PFSK-1 (cell line): Measurements from ENCODE around the gene DAB2IP.

Experiments used
- POLR2AphosphoS5 ChIP-seq: IDR thresholded peaks from 2 replicates; pipeline ENCODE4 v1.6.1; 2012; ENCODE audit warnings: low read depth, mild to moderate bottlenecking, control low read depth, low read length, moderate library complexity
- SIN3A ChIP-seq: IDR thresholded peaks from 2 replicates; pipeline ENCODE4 v1.6.1; 2012; ENCODE audit warnings: mild to moderate bottlenecking, low read length, moderate library complexity, borderline replicate concordance; ENCODE audit not compliant: insufficient read depth
- TAF1 ChIP-seq: IDR thresholded peaks from 2 replicates; pipeline ENCODE4 v1.6.1; 2012; ENCODE audit warnings: low read length, control low read depth, borderline replicate concordance; ENCODE audit not compliant: insufficient read depth
- TF ChIP-seq, protein P1 (sequence below), 2 experiments: IDR thresholded peaks; 2 replicates each; pipeline versions ENCODE4 v1.6.1 to v1.8.0; 2011 to 2012; ENCODE audit warnings: low read depth in 2 of 2, low read length in 2 of 2, control low read depth in 1 of 2, inconsistent platforms in 1 of 2, mild to moderate bottlenecking in 1 of 2, moderate library complexity in 1 of 2; ENCODE audit not compliant: insufficient read depth in 1 of 2

DNA sequence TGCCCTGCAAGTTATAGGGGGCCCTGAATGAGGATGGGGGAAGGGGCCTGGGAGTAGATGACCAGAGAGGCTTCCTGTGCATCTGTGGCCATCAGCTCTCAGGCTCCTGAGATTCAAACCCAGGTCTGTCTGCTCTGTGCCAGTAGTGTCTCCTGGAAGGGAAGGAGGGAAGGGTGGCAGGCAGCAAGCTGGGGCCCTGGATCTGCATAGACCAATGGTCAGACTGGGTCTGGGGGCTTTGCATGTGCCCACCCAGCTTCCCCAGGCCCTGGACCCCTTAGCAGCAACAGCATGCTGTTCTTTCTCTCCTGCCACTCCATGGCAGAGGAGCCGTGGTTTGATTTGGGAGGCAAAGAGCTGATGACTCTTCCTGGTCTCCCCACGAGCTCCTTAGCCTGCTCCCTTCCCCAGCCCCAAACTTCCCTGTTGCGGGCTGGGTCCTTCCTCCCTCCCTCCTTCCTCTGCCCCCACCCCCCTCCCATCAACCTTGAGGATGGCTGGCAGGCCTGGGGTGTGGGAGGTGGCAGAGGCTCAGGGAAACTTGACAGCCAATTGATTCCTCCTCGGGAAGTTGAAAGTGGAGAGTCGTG, 31.6 kb downstream of the DAB2IP start:
- TF ChIP-seq POLR2AphosphoS5 (no peak), TAF1 (no peak), SIN3A (no peak)
- TF ChIP-seq, protein P1, sequence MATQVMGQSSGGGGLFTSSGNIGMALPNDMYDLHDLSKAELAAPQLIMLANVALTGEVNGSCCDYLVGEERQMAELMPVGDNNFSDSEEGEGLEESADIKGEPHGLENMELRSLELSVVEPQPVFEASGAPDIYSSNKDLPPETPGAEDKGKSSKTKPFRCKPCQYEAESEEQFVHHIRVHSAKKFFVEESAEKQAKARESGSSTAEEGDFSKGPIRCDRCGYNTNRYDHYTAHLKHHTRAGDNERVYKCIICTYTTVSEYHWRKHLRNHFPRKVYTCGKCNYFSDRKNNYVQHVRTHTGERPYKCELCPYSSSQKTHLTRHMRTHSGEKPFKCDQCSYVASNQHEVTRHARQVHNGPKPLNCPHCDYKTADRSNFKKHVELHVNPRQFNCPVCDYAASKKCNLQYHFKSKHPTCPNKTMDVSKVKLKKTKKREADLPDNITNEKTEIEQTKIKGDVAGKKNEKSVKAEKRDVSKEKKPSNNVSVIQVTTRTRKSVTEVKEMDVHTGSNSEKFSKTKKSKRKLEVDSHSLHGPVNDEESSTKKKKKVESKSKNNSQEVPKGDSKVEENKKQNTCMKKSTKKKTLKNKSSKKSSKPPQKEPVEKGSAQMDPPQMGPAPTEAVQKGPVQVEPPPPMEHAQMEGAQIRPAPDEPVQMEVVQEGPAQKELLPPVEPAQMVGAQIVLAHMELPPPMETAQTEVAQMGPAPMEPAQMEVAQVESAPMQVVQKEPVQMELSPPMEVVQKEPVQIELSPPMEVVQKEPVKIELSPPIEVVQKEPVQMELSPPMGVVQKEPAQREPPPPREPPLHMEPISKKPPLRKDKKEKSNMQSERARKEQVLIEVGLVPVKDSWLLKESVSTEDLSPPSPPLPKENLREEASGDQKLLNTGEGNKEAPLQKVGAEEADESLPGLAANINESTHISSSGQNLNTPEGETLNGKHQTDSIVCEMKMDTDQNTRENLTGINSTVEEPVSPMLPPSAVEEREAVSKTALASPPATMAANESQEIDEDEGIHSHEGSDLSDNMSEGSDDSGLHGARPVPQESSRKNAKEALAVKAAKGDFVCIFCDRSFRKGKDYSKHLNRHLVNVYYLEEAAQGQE (IDR thresholded peaks at IDR 0.05; ENCODE audit: insufficient read depth in 1 of 2, low read depth in 2 of 2, low read length in 2 of 2), result no peak
